CD14-positive monocyte (primary cell): ENCODE results near the gene DZIP1L. TPM values are rescaled to one million over a fixed set of nuclear protein-coding genes. Genes with fewer than 3 reads are reported as not detected.

Experiments
- DNase-seq, 3 donors: peaks; one replicate each; pipeline ENCODE4 v3.0.0-alpha.2; 2011 to 2022
- H2AFZ ChIP-seq: 2 replicates; pipeline ENCODE4 v1.6.0; 2012; ENCODE audit warnings: mild to moderate bottlenecking, low read depth, low read length, inconsistent platforms; ENCODE audit not compliant: insufficient read depth, poor library complexity, severe bottlenecking
- H3K27ac ChIP-seq, 2 donors: 1 replicate in 1 of 2; 2 replicates in 1 of 2; pipeline ENCODE4 v1.5.1; 2012 to 2013; ENCODE audit warnings: low read length in 2 of 2, control low read depth in 1 of 2, inconsistent platforms in 1 of 2, low read depth in 1 of 2, mild to moderate bottlenecking in 1 of 2
- H3K27me3 ChIP-seq, 2 donors: one replicate each; pipeline versions ENCODE4 v1.6.0 to v1.6.1; 2011 to 2013; ENCODE audit warnings: low read length in 2 of 2; ENCODE audit not compliant: control insufficient read depth in 2 of 2, insufficient read depth in 2 of 2
- H3K36me3 ChIP-seq, 2 donors: replicated peaks in 1 of 2; 1 replicate in 1 of 2; 2 replicates in 1 of 2; pipeline versions ENCODE4 v1.5.1 to v1.6.1; 2012 to 2013; ENCODE audit warnings: low read length in 2 of 2, control low read depth in 1 of 2, inconsistent platforms in 1 of 2, mild to moderate bottlenecking in 1 of 2; ENCODE audit not compliant: insufficient read depth in 2 of 2, control insufficient read depth in 1 of 2
- H3K4me1 ChIP-seq, 2 donors: 1 replicate in 1 of 2; 2 replicates in 1 of 2; pipeline versions ENCODE4 v1.5.1 to v1.6.1; 2012 to 2013; ENCODE audit warnings: low read length in 2 of 2, control low read depth in 1 of 2, inconsistent platforms in 1 of 2, mild to moderate bottlenecking in 1 of 2, moderate library complexity in 1 of 2; ENCODE audit not compliant: insufficient read depth in 2 of 2, control insufficient read depth in 1 of 2
- H3K4me2 ChIP-seq: replicated peaks from 2 replicates; pipeline ENCODE3; 2012; ENCODE audit warnings: low read length, moderate library complexity, mild to moderate bottlenecking; ENCODE audit not compliant: poor library complexity, severe bottlenecking; ENCODE audit errors: extremely low read depth
- H3K4me3 ChIP-seq, 3 experiments: fragments of 200-600 bp in 1 of 3; sonication (generic) in 1 of 3; replicated peaks in 1 of 3; 1 replicate in 2 of 3; 2 replicates in 1 of 3; pipeline ENCODE4 v1.5.1; 2011 to 2013; ENCODE audit warnings: low read length in 3 of 3, mild to moderate bottlenecking in 3 of 3, control low read depth in 2 of 3, low read depth in 2 of 3, inconsistent platforms in 1 of 3, moderate library complexity in 1 of 3
- H3K79me2 ChIP-seq: 2 replicates; pipeline ENCODE4 v1.6.0; 2012; ENCODE audit warnings: mild to moderate bottlenecking, control low read depth, inconsistent platforms, low read length, moderate library complexity; ENCODE audit not compliant: insufficient read depth
- H3K9ac ChIP-seq: 2 replicates; pipeline ENCODE4 v1.6.0; 2017; ENCODE audit warnings: low read length, mild to moderate bottlenecking; ENCODE audit not compliant: insufficient read depth, poor library complexity, severe bottlenecking
- H3K9me3 ChIP-seq, 2 donors: replicated peaks in 1 of 2; 1 replicate in 1 of 2; 2 replicates in 1 of 2; pipeline versions ENCODE4 v1.5.1 to v1.6.1; 2012 to 2013; ENCODE audit warnings: low read length in 2 of 2, control low read depth in 1 of 2; ENCODE audit not compliant: control insufficient read depth in 1 of 2, insufficient read depth in 1 of 2
- H4K20me1 ChIP-seq: 2 replicates; pipeline ENCODE4 v1.6.0; 2012; ENCODE audit warnings: mild to moderate bottlenecking, low read length, control low read depth, moderate library complexity; ENCODE audit not compliant: insufficient read depth
- H3K27ac Mint-ChIP-seq, 7 donors: one replicate each; pipeline ENCODE4 v1.8.0; 2020; ENCODE audit warnings: mild to moderate bottlenecking in 7 of 7, mixed read lengths in 7 of 7, moderate library complexity in 6 of 7, inconsistent platforms in 2 of 7
- H3K27me3 Mint-ChIP-seq, 3 donors: one replicate each; pipeline ENCODE4 v1.8.0; 2021 to 2022; ENCODE audit warnings: low read depth in 3 of 3, mild to moderate bottlenecking in 3 of 3, mixed read lengths in 3 of 3, moderate library complexity in 3 of 3, inconsistent platforms in 1 of 3
- H3K36me3 Mint-ChIP-seq, 2 donors: one replicate each; pipeline ENCODE4 v1.8.0; 2020; ENCODE audit warnings: mixed read lengths in 2 of 2, inconsistent platforms in 1 of 2, mild to moderate bottlenecking in 1 of 2
- H3K4me1 Mint-ChIP-seq: one replicate; pipeline ENCODE4 v1.8.0; 2020; ENCODE audit warnings: mild to moderate bottlenecking, mixed read lengths
- H3K4me3 Mint-ChIP-seq, 2 donors: one replicate each; pipeline ENCODE4 v1.8.0; 2020; ENCODE audit warnings: mild to moderate bottlenecking in 2 of 2, mixed read lengths in 2 of 2, moderate library complexity in 1 of 2
- H3K9me3 Mint-ChIP-seq, 7 donors: one replicate each; pipeline ENCODE4 v1.8.0; 2020 to 2022; ENCODE audit warnings: mixed read lengths in 7 of 7, mild to moderate bottlenecking in 6 of 7, moderate library complexity in 6 of 7, inconsistent platforms in 2 of 7
- WGBS: methylation state at CpG from one replicate; pipeline ENCODE4 v1.1.5; 2013; ENCODE audit warnings: missing lambda C conversion rate; ENCODE audit not compliant: insufficient coverage; 5-methylcytosine and 5-hydroxymethylcytosine counted together
- intact Hi-C, 2 donors: fragments of 100-400 bp; cut with micrococcal nuclease; formaldehyde crosslinking; loops; one replicate each; pipeline versions ENCODE4 v1.15.0 to v1.15.1; 2023
- polyA plus RNA-seq, 3 donors: library from polyadenylated mRNA; depleted of rRNA in 1 of 3; unstranded in 2 of 3; stranded (reverse) in 1 of 3; fragments of 300-500 nt in 2 of 3; fragments of >200 nt in 1 of 3; fragmentation: Illumina TruSeq in 2 of 3; gene quantifications; 1 replicate in 2 of 3; 2 replicates in 1 of 3; pipeline ENCODE4 v1.2.3, GENCODE V29; 2012 to 2021
- TF ChIP-seq, protein P1 (sequence below): fragments of 200-600 bp; IDR thresholded peaks from one replicate; pipeline ENCODE4 v1.8.0; 2022; ENCODE audit warnings: antibody characterized with exemption, mild to moderate bottlenecking

Gene DZIP1L
- polyA plus RNA-seq, 3 donors = 0.50 to 1.8 (median 0.52) TPM

DNA sequence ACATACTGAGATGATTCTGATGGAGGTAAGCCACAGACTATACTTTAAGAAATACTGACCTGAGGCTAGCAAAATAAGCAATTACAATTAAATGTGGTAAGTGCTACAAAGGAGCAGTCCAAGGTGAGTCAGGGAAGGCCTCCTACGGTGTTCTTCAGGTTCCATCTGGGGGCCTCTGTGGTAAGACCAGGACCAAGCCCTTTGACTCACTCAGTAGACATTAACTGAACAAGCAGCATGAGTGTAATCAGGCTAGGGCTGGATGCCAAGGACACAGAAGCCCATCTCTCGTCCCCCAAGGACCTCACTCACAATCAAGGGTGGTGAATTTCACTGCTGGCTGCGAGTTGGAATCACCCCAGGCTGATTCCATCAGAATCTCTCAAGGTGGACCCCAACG is 37.3 kb downstream of the DZIP1L start:
- WGBS = 100% methylated on average over 2 of the region's 4 CpGs

DNA sequence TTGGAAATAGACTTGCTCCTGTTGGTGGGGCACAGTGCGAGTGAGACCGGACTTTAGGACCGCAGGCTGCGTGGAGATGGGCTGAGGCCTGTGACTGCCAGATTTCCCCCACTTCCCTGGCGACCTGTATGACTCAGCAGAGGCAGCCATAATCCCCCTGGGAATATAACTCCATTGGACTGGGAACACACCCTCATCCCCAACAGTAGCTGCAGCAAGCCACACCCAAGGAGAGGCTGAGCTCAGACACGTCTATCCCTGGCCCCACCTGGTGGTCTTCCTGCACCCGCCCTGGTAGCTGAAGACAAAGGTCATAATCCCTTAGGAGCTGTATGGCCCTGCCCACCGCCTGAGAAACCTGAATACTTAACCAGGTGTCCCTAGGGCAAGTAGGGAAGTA is 42.6 kb downstream of the DZIP1L start:
- Histone ChIP-seq H3K4me2 (no peak overlapping the region), H3K27me3 (no peaks in the 10 kb centered on the region), H3K27ac (no peak overlapping the region), H3K9me3 (no peaks in the 10 kb centered on the region), H3K36me3 (no peaks in the 10 kb centered on the region), H3K79me2 (no peaks in the 10 kb centered on the region), H3K4me1 (no peaks in the 10 kb centered on the region), H3K9ac (no peak overlapping the region), H2AFZ (no peak overlapping the region), H3K4me3 (no peak overlapping the region), H4K20me1 (no peaks in the 10 kb centered on the region)
- no peak for DNase-seq
- peaks cover 0 to 3% (median 0%) of the 10 kb centered on the region in 3 donors for H3K27me3 Mint-ChIP-seq
- H3K27ac Mint-ChIP-seq = no peak overlapping the region
- WGBS = 90% methylated on average over 6 of the region's 8 CpGs
- no peak overlapping the region for H3K4me3 Mint-ChIP-seq
- TF ChIP-seq, protein P1, sequence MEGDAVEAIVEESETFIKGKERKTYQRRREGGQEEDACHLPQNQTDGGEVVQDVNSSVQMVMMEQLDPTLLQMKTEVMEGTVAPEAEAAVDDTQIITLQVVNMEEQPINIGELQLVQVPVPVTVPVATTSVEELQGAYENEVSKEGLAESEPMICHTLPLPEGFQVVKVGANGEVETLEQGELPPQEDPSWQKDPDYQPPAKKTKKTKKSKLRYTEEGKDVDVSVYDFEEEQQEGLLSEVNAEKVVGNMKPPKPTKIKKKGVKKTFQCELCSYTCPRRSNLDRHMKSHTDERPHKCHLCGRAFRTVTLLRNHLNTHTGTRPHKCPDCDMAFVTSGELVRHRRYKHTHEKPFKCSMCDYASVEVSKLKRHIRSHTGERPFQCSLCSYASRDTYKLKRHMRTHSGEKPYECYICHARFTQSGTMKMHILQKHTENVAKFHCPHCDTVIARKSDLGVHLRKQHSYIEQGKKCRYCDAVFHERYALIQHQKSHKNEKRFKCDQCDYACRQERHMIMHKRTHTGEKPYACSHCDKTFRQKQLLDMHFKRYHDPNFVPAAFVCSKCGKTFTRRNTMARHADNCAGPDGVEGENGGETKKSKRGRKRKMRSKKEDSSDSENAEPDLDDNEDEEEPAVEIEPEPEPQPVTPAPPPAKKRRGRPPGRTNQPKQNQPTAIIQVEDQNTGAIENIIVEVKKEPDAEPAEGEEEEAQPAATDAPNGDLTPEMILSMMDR = no peak
- intact Hi-C loops = loop anchor here (10.0 kb wide), 2 partner anchors 342 to 852 kb away; no protein-coding TSS in a partner anchor
- H3K36me3 Mint-ChIP-seq = peaks cover 1 to 32% of the 10 kb centered on the region in 2 donors
- H3K9me3 Mint-ChIP-seq = peaks cover 0 to 3% (median 0%) of the 10 kb centered on the region in 7 donors
- H3K4me1 Mint-ChIP-seq = peaks cover 1% of the 10 kb centered on the region

More for the DNA sequence above, 37.3 kb downstream of the DZIP1L start:
- Histone ChIP-seq H3K9me3 (no peaks in the 10 kb centered on the region), H3K27ac (no peak overlapping the region), H3K4me2 (no peak overlapping the region), H3K36me3 (no peaks in the 10 kb centered on the region), H3K9ac (no peak overlapping the region), H4K20me1 (no peaks in the 10 kb centered on the region), H3K79me2 (no peaks in the 10 kb centered on the region), H3K4me1 (peaks cover 18 to 34% of the 10 kb centered on the region in 2 donors), H3K4me3 (no peak overlapping the region), H3K27me3 (no peaks in the 10 kb centered on the region), H2AFZ (no peak overlapping the region)
- Mint-ChIP-seq H3K4me3 (no peak overlapping the region), H3K27me3 (peaks cover 0 to 3% (median 0%) of the 10 kb centered on the region in 3 donors), H3K9me3 (peaks cover 0 to 3% (median 0%) of the 10 kb centered on the region in 7 donors), H3K4me1 (peaks cover 26% of the 10 kb centered on the region), H3K27ac (no peak overlapping the region), H3K36me3 (peaks cover 1 to 22% of the 10 kb centered on the region in 2 donors)
- intact Hi-C loops = loop anchor here (10.0 kb wide), 2 partner anchors 337 to 847 kb away; no protein-coding TSS in a partner anchor
- TF ChIP-seq, protein P1 = no peak
- DNase-seq = no peak
